GM10847 (cell line): ENCODE measurements around the gene ADGRA1.

ENCODE experiments used
- POLR2A ChIP-seq: IDR thresholded peaks from 2 replicates; pipeline ENCODE4 v1.6.1; 2011; ENCODE audit not compliant: insufficient read length; ENCODE audit errors: extremely low read depth

ADGRA1 gene

GRCh38 chr10:133131734-133132472 lies 44.2 kb downstream of the ADGRA1 start:
- TF ChIP-seq POLR2A = no peak

DNA sequence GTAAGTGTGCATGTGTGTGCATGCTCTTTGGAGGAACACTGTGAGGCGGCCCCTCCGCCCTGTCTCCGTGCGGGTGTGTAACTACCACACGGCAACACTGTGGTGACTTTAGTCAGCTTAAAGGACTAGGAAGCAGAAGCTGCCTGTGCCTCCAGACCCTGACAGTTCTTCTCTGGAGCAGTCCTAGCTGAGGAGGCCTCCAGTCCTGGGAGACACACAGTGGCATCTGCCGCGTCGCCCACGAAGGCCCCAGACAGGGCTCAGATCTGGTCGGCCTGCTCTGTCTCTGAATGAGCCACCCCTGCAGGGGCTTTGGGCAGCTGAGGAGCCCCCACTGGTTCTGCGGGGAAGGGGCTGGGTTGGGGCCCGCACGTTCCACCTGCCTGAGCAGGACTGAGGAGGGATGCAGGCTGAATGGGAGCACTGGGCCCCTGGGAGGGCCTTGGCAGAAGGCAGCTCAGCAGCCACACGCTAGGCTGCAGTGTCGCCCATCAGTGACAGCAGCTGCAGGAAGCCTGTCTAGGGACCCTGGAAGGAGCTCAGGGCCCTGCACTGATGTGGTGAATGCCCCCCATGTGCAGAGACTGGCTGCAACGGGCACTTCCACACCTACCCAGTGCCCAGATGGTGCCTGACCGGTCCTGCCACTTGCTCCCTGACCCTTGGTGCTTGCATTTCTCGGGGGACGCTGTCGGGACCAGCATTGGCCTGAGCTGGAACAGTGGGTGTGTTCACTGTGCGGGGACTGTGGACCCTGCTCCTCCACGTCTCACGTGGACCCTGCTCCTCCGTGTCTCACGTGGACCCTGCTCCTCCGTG lies 45.0 kb downstream of the ADGRA1 start:
- TF ChIP-seq POLR2A = no peak

DNA sequence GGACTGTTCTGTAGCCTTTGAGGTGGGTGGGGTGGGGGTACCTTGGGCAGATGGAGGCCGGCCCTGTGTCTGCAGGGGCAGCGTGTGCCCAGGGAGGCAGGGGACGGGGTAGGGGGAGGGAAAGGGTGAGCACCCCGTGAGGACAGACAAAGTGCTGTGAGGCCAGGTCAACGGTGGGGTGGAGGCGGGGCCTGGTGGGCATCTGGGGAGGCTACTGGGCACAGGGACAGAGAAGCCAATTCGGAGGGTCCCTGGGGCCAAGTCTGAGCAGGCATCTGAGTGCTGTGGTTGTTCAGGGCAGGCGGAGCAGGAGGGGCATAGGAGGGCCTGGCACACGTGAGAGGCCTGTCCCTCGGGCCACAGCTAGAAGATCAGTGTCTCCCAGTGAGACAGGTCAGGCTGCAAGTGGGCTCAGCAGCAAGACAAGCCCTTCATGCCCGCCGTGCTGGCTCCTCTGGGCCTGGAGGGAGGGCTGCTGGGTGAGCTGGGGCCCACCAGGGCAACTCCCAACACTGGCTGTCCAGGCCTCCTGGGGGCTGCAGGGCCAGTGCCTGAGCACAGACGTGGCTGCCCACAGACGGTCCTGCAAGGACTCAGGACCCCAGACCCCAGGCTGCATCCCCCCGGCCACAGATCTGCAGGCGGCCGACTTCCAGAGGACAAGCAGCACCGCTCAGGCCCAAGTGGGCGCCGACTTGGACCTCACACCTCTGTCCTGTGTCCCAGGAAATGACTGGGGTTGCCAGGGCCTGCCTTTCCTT lies 45.9 kb downstream of the ADGRA1 start:
- no peak for TF ChIP-seq POLR2A

GRCh38 chr10:133134411-133135115 lies 46.8 kb downstream of the ADGRA1 start:
- TF ChIP-seq POLR2A = no peak

DNA sequence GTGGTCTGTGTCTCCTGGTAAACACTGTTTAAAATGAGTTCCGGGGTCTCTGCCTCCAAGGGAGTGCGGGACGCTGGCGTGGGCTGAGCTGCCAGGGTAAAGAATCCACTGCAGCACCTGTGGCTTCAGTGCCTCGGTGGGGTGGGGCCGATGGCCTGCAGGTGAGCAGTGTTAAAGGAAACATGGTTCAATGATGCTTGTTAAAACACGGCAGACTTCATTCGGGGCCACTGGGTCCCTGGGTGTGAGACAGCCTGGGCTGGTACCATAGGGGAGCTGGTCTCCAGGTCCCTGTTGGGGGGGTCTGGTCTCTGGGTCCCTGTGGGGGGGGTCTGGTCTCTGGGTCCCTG lies 47.4 kb downstream of the ADGRA1 start:
- no peak for TF ChIP-seq POLR2A

DNA sequence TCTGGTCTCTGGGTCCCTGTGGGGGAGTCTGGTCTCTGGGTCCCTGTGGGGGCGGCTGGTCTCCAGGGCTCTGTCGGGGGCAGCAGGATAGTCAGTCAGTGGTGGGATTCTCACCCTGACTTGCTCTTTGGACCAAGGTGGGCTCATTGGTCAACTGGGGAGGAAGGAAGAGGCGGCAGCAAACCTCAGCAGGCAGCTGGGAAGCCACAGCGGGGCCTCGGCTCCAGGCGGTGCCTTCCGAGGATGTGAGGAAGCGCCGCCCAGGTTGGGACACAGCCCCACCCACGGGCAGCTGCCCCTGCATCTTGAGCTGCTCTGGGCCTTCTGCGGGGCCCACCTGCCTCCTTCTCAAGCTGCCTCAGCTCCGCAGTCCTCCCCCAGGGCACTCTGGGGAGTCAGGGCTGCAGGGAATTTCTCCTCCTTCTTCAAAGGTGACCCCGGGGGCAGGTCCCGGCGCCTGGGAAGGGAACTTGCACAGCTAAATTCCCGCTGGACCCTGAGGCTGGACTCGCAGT lies 51.9 kb downstream of the ADGRA1 start:
- TF ChIP-seq POLR2A = no peak

- TF ChIP-seq POLR2A = no peak
These were observed 52.9 kb downstream of the ADGRA1 start for GRCh38 chr10:133140417-133141143.

DNA sequence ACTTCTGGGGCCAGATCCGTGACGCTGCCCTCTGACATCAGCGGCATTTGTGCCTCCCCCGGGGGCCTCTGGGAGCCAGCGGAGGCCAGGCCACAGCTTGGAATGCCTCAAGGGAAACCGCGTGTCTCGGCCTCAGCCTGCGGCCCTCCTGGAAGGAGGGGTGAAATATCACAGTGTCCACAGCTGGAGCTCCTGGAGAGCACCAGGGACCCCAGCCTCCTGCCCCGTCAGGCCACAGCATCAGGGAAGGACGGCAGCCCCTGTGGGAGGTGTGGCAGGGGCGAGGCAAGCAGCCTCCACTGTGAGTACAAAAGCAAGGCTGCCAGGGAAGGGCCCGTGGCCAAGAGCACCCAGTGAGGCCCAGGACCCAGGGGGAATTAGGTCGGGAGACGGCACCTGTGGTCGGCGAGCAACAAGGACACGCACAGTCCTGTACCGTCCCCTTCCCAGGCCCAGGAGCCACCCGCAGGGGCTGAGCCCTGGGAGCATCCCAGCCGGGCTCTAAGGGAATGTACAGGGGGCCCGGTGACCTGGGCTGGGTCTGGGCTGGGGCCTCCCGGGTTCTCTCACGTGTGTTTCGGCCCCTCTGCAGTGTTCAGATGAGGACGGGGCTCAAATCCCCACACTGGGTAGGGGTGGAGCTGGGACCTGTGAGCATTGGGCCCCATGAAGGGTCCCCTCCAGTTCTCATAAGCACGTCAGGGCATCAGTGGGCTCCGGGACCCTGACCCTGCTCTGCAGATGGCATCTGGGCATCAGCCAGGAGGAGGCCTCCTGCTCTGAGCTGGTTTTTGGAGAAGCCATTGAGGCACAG lies 53.6 kb downstream of the ADGRA1 start:
- no peak for TF ChIP-seq POLR2A

DNA sequence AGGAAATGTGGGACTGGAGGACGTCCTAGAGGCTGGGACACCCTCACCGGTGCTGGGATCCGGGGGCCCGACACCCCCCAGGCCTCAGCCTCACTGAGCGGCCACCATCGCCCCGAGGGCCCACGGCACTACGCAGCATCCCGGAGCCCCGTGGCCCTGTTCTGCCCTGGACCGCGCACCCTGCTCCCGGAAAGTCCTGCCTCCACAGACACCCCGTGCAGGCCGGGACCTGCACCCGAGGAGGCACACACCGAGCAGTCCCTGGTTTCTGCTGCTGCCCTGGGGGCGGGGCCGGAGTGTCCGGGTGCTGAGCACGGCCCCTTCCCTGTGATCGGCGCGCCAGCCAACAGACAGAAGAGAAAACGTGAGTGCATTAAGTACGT lies 54.2 kb downstream of the ADGRA1 start:
- no peak for TF ChIP-seq POLR2A

DNA sequence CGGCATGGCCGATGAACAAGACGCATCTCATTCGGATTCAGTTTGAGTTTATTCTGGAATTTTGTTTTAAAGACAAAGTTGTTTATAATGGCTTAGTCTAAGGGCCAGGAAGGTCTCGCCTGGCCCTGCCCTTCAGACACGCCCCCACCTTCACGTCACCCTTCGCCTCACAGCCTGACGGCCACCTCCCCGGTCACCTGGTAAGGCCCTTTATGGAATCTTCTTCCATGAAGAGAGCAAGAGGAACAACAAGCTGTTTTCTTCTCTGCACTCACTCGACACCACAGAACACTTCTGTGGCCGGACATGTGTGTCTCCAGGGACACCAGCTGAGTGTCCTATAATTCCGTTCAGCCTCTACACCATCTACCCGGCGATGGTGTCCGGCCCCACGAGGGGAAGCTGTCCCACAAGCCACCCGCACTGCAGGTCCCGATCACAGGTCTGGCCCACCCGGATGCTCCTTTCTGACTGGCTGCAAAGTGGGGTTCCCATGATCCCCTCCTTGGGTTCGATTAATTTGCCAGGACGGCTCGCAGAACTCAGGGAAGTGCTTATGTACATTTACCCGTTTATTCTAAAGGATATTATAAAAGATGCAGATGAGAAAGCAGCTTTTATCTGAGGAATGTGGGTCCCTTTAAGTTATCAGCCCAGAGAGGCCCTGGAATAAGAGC lies 54.9 kb downstream of the ADGRA1 start:
- no peak for TF ChIP-seq POLR2A

DNA sequence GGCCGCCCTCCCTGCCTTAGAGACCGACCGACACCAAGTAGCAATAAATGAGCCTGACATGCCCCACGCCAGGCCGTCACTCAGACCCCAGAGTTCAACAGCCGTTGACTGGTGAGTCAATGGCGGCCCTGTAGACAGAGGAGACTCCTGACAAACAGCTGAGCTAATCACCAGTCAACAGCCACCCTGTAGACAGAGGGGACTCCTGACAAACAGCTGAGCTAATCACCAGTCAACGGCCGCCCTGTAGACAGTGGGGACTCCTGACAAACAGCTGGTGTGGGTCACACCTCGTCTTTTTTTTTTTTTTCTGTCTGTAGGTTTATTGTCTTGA lies 55.4 kb downstream of the ADGRA1 start:
- no peak for TF ChIP-seq POLR2A

- no peak for TF ChIP-seq POLR2A
These were observed 55.8 kb downstream of the ADGRA1 start for GRCh38 chr10:133143546-133143945.

DNA sequence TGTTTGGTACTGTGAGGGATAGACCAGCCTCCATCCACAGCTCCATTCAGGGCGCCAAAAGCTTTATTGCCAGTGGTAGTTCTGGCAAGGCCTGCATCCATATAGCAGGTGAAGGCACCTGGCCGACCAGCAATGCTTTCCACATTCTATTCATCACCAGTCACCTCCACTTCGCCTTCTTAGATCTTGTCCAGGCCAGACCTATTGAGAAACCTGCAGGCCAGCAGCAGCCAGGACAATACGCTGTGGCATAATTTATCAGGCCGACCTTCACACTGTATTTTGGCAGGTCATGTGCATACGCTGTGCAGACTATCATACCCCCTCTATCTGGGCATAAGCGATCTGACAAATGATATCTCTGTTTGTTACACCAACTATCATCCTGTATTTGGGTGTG lies 57.0 kb downstream of the ADGRA1 start:
- TF ChIP-seq POLR2A = no peak
